Cardiac muscle cell (in vitro differentiated cells and primary cell): ENCODE measurements around the gene TIMM22. TPM values are rescaled to one million over a fixed set of nuclear protein-coding genes. Genes with fewer than 3 reads are reported as not detected.
"Not testable (repeated sequence)": the region's sequence is repeated elsewhere in the genome, so short reads cannot be mapped to it uniquely, and the experiment has no call there.

Experiments used
- DNase-seq, 2 donors: peaks; one replicate each; pipeline versions ENCODE4 v3.0.0 to v3.0.0-alpha.2; 2010 to 2017; ENCODE audit warnings: low read depth in 1 of 2, low spot score in 1 of 2
- H3K27ac ChIP-seq: fragments of 200-600 bp; sonication (generic); 2 replicates; pipeline ENCODE4 v1.5.1; 2016
- H3K27me3 ChIP-seq: fragments of 200-600 bp; sonication (generic); 2 replicates; pipeline ENCODE4 v1.6.0; 2016; ENCODE audit warnings: control low read depth
- H3K36me3 ChIP-seq: fragments of 200-600 bp; sonication (generic); 2 replicates; pipeline ENCODE4 v1.5.1; 2016; ENCODE audit warnings: control low read depth
- H3K4me1 ChIP-seq: fragments of 200-600 bp; sonication (generic); 2 replicates; pipeline ENCODE4 v1.8.1; 2017; ENCODE audit warnings: low read depth, mild to moderate bottlenecking, mixed run types
- H3K4me3 ChIP-seq: fragments of 200-600 bp; sonication (generic); 2 replicates; pipeline ENCODE4 v1.5.1; 2016; ENCODE audit warnings: mild to moderate bottlenecking
- H3K9me3 ChIP-seq: fragments of 200-600 bp; sonication (generic); 2 replicates; pipeline ENCODE4 v1.5.1; 2017; ENCODE audit warnings: low read depth, mild to moderate bottlenecking, control low read depth
- CTCF ChIP-seq: IDR thresholded peaks from 2 replicates; pipeline ENCODE4 v1.5.1; 2012; ENCODE audit warnings: low read depth, mild to moderate bottlenecking, low read length
- polyA plus RNA-seq: library from polyadenylated mRNA; unstranded; fragments of >200 nt; fragmentation: Nextera tagmentation; extraction: Ambion mirVana; gene quantifications from 2 replicates; pipeline ENCODE4 v1.2.1, GENCODE V29; 2016
- total RNA-seq: library from RNA; depleted of rRNA; stranded (reverse); fragments of >200 nt; gene quantifications from 2 replicates; pipeline ENCODE4 v1.2.3, GENCODE V29; 2016

The TIMM22 gene
- total and polyA plus RNA-seq, 2 experiments from 2014 or later, result 28.4 to 33.1 TPM

GRCh38 chr17:1040216-1040600 lies 43.3 kb downstream of the TIMM22 start:
- Histone ChIP-seq H3K4me1 (peaks cover 16% of the 10 kb centered on the region), H3K27me3 (no peaks in the 10 kb centered on the region)
- peak in 1 of 2 donors; percentile 24 for DNase-seq

DNA sequence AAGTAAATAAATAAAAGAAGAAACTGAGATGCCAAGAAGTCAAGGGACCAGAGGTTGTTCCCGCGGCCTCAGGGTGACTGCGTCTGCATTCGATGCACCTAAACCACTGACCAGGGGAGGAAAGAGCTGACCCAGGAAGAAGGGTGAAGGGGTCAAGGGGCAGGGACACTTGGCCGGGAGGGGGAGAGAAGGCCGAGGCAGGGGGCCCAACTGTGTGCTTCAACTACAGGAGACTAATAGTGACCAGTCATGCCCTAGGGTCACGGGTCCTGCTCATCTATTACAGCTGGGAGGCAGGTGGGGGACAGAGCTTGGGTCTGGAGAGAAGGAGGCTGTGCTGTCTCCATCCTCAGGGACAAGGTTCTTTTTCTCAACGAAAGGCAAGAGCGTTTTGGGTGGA lies 44.8 kb downstream of the TIMM22 start:
- H3K9me3 ChIP-seq, result no peaks in the 10 kb centered on the region
- H3K4me1 ChIP-seq, result peaks cover 10% of the 10 kb centered on the region
- H3K36me3 ChIP-seq, result no peaks in the 10 kb centered on the region
- no peak overlapping the region for H3K4me3 ChIP-seq
- TF ChIP-seq CTCF, result no peak
- no peak for DNase-seq
- H3K27me3 ChIP-seq, result no peaks in the 10 kb centered on the region
- H3K27ac ChIP-seq, result no peak overlapping the region

More at GRCh38 chr17:1040216-1040600, 43.3 kb downstream of the TIMM22 start:
- TF ChIP-seq CTCF, result no peak
- Histone ChIP-seq H3K9me3 (no peaks in the 10 kb centered on the region), H3K36me3 (no peaks in the 10 kb centered on the region), H3K4me3 (no peak overlapping the region), H3K27ac (no peak overlapping the region)

- no peak for DNase-seq
- peaks cover 17% of the 10 kb centered on the region for H3K4me1 ChIP-seq
- H3K27me3 ChIP-seq, result no peaks in the 10 kb centered on the region
- no peak overlapping the region for H3K4me3 ChIP-seq
- TF ChIP-seq CTCF, result no peak
- H3K27ac ChIP-seq, result no peak overlapping the region
- H3K9me3 ChIP-seq, result no peaks in the 10 kb centered on the region
- no peaks in the 10 kb centered on the region for H3K36me3 ChIP-seq
Measured at GRCh38 chr17:1042486-1042885, 45.6 kb downstream of the TIMM22 start.

- peaks cover 17% of the 10 kb centered on the region for H3K4me1 ChIP-seq
- no peak for TF ChIP-seq CTCF
- H3K27ac ChIP-seq, result peak overlapping the region; percentile 84
Measured at GRCh38 chr17:1043601-1044251, 46.8 kb downstream of the TIMM22 start.

GRCh38 chr17:1044387-1045009 lies 47.6 kb downstream of the TIMM22 start:
- not testable (repeated sequence) for H3K9me3 ChIP-seq, DNase-seq, H3K36me3 ChIP-seq, H3K27me3 ChIP-seq, H3K4me3 ChIP-seq
- Histone ChIP-seq H3K27ac (peak overlapping the region; percentile 84), H3K4me1 (peaks cover 17% of the 10 kb centered on the region)

More at GRCh38 chr17:1043601-1044251, 46.8 kb downstream of the TIMM22 start:
- Histone ChIP-seq H3K27me3 (no peaks in the 10 kb centered on the region), H3K36me3 (no peaks in the 10 kb centered on the region), H3K4me3 (no peak overlapping the region), H3K9me3 (no peaks in the 10 kb centered on the region)
- peak; percentile 68 to 81 for DNase-seq

DNA sequence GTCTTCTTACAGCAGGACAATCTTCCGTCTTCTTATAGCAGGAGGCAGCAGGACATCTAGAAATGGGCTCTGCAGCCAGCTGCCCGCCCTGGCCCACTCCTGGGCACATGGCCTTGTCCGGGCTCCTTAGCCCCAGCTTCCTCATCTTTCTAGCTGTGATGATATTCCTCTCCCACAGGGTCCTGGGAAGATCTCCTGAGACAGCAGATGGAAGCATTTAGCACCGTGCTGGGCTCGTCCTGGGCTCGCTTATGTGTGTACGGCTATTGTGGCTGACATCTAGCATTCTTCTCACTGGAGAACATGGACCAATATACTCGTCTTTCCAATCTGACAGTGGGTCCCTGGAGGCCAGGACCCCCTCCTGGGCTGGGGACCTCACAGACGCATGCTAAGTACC lies 48.5 kb downstream of the TIMM22 start:
- Histone ChIP-seq H3K36me3 (peaks cover 2% of the 10 kb centered on the region), H3K27me3 (no peaks in the 10 kb centered on the region), H3K27ac (no peak overlapping the region), H3K4me3 (no peak overlapping the region), H3K4me1 (peaks cover 17% of the 10 kb centered on the region), H3K9me3 (no peaks in the 10 kb centered on the region)
- no peak for TF ChIP-seq CTCF
- DNase-seq, result no peak
